ENCODE results near the gene SLBP.

Gene SLBP

DNA sequence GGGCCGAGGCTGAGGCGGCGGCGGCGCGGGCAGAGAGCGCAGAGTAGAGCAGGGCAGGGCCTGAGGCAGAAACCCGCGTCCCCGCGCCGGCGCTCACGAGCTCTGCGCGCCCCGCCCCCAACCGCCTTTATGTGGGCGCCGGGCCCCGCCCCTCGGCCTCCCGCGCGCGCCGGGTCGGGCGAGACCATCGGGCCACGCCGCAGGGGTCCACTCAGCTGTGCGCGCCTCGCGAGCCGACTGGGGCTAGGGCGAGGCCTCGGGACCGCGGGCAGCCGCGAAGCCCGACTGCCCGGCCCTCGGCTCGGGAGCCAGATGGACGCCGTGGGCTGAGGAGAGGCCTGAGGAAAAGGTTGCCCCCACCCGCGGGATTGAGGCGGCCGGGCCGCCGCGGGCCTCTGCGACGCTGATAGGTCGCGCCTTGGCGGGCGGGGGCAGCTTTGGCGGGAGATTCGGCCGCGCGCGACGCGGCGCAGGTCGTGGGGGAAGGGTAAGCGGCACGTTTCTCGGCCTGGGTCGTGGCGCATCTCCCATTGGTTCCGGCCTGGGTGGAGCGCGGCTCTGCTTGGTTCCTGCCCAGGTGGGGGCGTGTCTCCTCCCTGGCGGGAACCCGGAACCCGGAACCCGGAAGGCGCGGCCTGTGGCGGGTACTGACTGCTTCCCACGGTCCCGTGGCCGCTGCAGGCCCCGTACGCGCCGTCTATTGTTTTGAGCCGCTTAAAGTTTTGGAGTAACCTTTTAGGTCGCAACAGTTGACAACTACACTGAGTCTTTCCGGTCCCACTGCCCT is at the start of gene SLBP:
SLBP (minus strand) TSS at position 104 of the 787 bp plus-strand sequence. CDS start 131 bp downstream, outside the sequence.
- H3K36me3 ChIP-seq = peaks cover 76% of the 10 kb centered on the region

GRCh38 chr4:1761130-1761689 is 49.1 kb upstream of the SLBP start:
- Histone ChIP-seq H3K36me3 (no peaks in the 10 kb centered on the region), H3K27ac (no peak overlapping the region), H3K4me3 (ENCODE audit: low read depth, low read length) (no peak overlapping the region), H3K9me3 (ENCODE audit: severe bottlenecking) (no peaks in the 10 kb centered on the region), H3K27me3 (ENCODE audit: insufficient read depth, low read depth, severe bottlenecking) (no peaks in the 10 kb centered on the region)
- no peak for TF ChIP-seq CTCF (IDR thresholded peaks at IDR 0.05; ENCODE audit: low read depth, low read length)
- no peak for DNase-seq

More for the DNA sequence above, at the start of gene SLBP:
- TF ChIP-seq CTCF (IDR thresholded peaks at IDR 0.05; ENCODE audit: low read depth, low read length) = no peak
- Histone ChIP-seq H3K27ac (peak within 1 kb of the TSS; percentile 100), H3K4me3 (ENCODE audit: low read depth, low read length) (peak within 1 kb of the TSS; percentile 91), H3K9me3 (ENCODE audit: severe bottlenecking) (no peaks in the 10 kb centered on the region), H3K27me3 (ENCODE audit: insufficient read depth, low read depth, severe bottlenecking) (no peaks in the 10 kb centered on the region)
- DNase-seq = peak; percentile 99

GRCh38 chr4:1760521-1761071 is 48.5 kb upstream of the SLBP start:
- DNase-seq = no peak
- Histone ChIP-seq H3K9me3 (ENCODE audit: severe bottlenecking) (no peaks in the 10 kb centered on the region), H3K4me3 (ENCODE audit: low read depth, low read length) (no peak overlapping the region), H3K36me3 (no peaks in the 10 kb centered on the region), H3K27me3 (ENCODE audit: insufficient read depth, low read depth, severe bottlenecking) (no peaks in the 10 kb centered on the region), H3K27ac (peak overlapping the region; percentile 78)
- no peak for TF ChIP-seq CTCF (IDR thresholded peaks at IDR 0.05; ENCODE audit: low read depth, low read length)

DNA sequence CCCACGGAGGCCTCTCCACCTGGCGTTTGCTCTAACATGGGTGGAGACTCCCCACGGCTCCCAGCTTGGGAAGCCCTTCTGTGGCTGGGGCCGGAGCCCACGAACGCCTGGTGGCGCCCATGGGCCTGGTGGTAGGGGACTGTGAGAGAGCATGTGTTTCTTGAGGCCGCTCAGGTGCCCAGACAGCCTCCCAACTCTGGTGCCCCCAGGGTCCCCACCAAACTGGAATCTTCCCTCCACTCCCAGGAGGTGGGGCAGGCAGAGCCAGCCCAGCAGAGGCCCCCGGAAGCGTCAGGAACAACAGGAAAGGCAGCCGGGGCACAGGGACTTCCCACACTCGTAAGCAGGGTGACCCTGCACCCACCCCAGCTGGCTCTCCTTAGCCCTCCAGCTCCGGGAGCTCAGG is 47.7 kb upstream of the SLBP start:
- no peaks in the 10 kb centered on the region for H3K27me3 ChIP-seq (ENCODE audit: insufficient read depth, low read depth, severe bottlenecking)
- no peaks in the 10 kb centered on the region for H3K9me3 ChIP-seq (ENCODE audit: severe bottlenecking)
- DNase-seq = peak; percentile 62
- H3K4me3 ChIP-seq (ENCODE audit: low read depth, low read length) = no peak overlapping the region; the same call in 1 of the 2 replicates
- peak; percentile 52 for TF ChIP-seq CTCF (IDR thresholded peaks at IDR 0.05; ENCODE audit: low read depth, low read length)
- H3K27ac ChIP-seq = peak overlapping the region; percentile 78
- no peaks in the 10 kb centered on the region for H3K36me3 ChIP-seq

GRCh38 chr4:1759170-1759817 is 47.2 kb upstream of the SLBP start:
- Histone ChIP-seq H3K9me3 (ENCODE audit: severe bottlenecking) (no peaks in the 10 kb centered on the region), H3K27me3 (ENCODE audit: insufficient read depth, low read depth, severe bottlenecking) (no peaks in the 10 kb centered on the region), H3K4me3 (ENCODE audit: low read depth, low read length) (no peak overlapping the region; the same call in 1 of the 2 replicates), H3K36me3 (no peaks in the 10 kb centered on the region), H3K27ac (peak overlapping the region; percentile 78)
- TF ChIP-seq CTCF (IDR thresholded peaks at IDR 0.05; ENCODE audit: low read depth, low read length) = no peak
- peak; percentile 86 for DNase-seq

All from WERI-Rb-1 (cell line).